ENCODE measurements around the gene FFAR3.
A peak's percentile ranks its signal among the peaks of the same experiment; 100 is the strongest.

The FFAR3 gene

GRCh38 chr19:35331551-35332214, 26.6 kb upstream of the FFAR3 start:
- no peak for DNase-seq (ENCODE audit: low read depth in 2 of 2)

- no peak for DNase-seq (ENCODE audit: low read depth in 2 of 2)
These were observed 25.4 kb upstream of the FFAR3 start for GRCh38 chr19:35332817-35333216.

GRCh38 chr19:35334144-35334753, 24.0 kb upstream of the FFAR3 start:
- no peak for DNase-seq (ENCODE audit: low read depth in 2 of 2)

GRCh38 chr19:35336166-35336955, 21.9 kb upstream of the FFAR3 start:
- DNase-seq (ENCODE audit: low read depth in 2 of 2), result no peak

GRCh38 chr19:35337097-35337983, 20.9 kb upstream of the FFAR3 start:
- no peak for DNase-seq (ENCODE audit: low read depth in 2 of 2)

- DNase-seq (ENCODE audit: low read depth in 2 of 2), result no peak
These were observed 20.3 kb upstream of the FFAR3 start for GRCh38 chr19:35337984-35338296.

GRCh38 chr19:35340431-35340830, 17.8 kb upstream of the FFAR3 start:
- no peak for DNase-seq (ENCODE audit: low read depth in 2 of 2)

GRCh38 chr19:35341006-35341405, 17.3 kb upstream of the FFAR3 start:
- no peak for DNase-seq (ENCODE audit: low read depth in 2 of 2)

- DNase-seq (ENCODE audit: low read depth in 2 of 2), result no peak
These were observed 16.6 kb upstream of the FFAR3 start for GRCh38 chr19:35341565-35342225.

- DNase-seq (ENCODE audit: low read depth in 2 of 2), result no peak
These were observed 15.8 kb upstream of the FFAR3 start for GRCh38 chr19:35342430-35342829.

GRCh38 chr19:35344511-35345031, 13.7 kb upstream of the FFAR3 start:
- DNase-seq (ENCODE audit: low read depth in 2 of 2), result no peak

GRCh38 chr19:35345671-35346111, 12.6 kb upstream of the FFAR3 start:
- DNase-seq (ENCODE audit: low read depth in 2 of 2), result no peak

GRCh38 chr19:35346193-35347052, 11.8 kb upstream of the FFAR3 start:
- DNase-seq (ENCODE audit: low read depth in 2 of 2), result peak in 1 of 2 donors; percentile 48

- no peak for DNase-seq (ENCODE audit: low read depth in 2 of 2)
These were observed 10.9 kb upstream of the FFAR3 start, which contains the start of gene FFAR1 for GRCh38 chr19:35347171-35347929. Gene FFAR1 (plus strand): TSS chr19:35347902. CDS start chr19:35351552, 3,650 bp downstream.

- DNase-seq (ENCODE audit: low read depth in 2 of 2), result no peak
These were observed 10.3 kb upstream of the FFAR3 start for GRCh38 chr19:35347930-35348298.

- no peak for DNase-seq (ENCODE audit: low read depth in 2 of 2)
These were observed 9.2 kb upstream of the FFAR3 start for GRCh38 chr19:35348911-35349611.

- no peak for DNase-seq (ENCODE audit: low read depth in 2 of 2)
These were observed 8.4 kb upstream of the FFAR3 start for GRCh38 chr19:35349614-35350521.

- no peak for DNase-seq (ENCODE audit: low read depth in 2 of 2)
These were observed 7.7 kb upstream of the FFAR3 start for GRCh38 chr19:35350591-35350990.
